Neural progenitor cell (in vitro differentiated cells): Measurements from ENCODE around the gene TEX35. TPM values are rescaled to one million over a fixed set of nuclear protein-coding genes. Genes with fewer than 3 reads are reported as not detected.
A peak's percentile ranks its signal among the peaks of the same experiment; 100 is the strongest.

Experiments
- DNase-seq: peaks from one replicate; pipeline ENCODE4 v3.0.0-alpha.2; 2016; ENCODE audit warnings: low spot score
- H2AFZ ChIP-seq: fragments of 200-600 bp; sonication (generic); replicated peaks from 2 replicates; pipeline ENCODE4 v1.6.1; 2016; ENCODE audit warnings: antibody characterized with exemption
- H3F3A ChIP-seq: fragments of 200-600 bp; sonication (generic); 2 replicates; pipeline ENCODE4 v1.6.1; 2016; ENCODE audit warnings: antibody characterized with exemption, low read depth
- H3K27ac ChIP-seq: fragments of 200-600 bp; sonication (generic); 2 replicates; pipeline ENCODE4 v1.5.1; 2016; ENCODE audit warnings: mild to moderate bottlenecking
- H3K27me3 ChIP-seq: fragments of 200-600 bp; sonication (generic); 2 replicates; pipeline ENCODE4 v1.6.1; 2016; ENCODE audit warnings: mild to moderate bottlenecking, moderate library complexity
- H3K36me3 ChIP-seq: fragments of 200-600 bp; sonication (generic); 2 replicates; pipeline ENCODE4 v1.5.1; 2016
- H3K4me1 ChIP-seq: fragments of 200-600 bp; sonication (generic); 2 replicates; pipeline ENCODE4 v1.6.1; 2016; ENCODE audit warnings: mixed run types
- H3K4me2 ChIP-seq: fragments of 200-600 bp; sonication (generic); 2 replicates; pipeline ENCODE4 v1.6.1; 2016
- H3K4me3 ChIP-seq: fragments of 200-600 bp; sonication (generic); 2 replicates; pipeline ENCODE4 v1.5.1; 2016
- H3K79me2 ChIP-seq: fragments of 200-600 bp; sonication (generic); 2 replicates; pipeline ENCODE4 v1.6.1; 2016; ENCODE audit warnings: low read depth
- H3K9ac ChIP-seq: fragments of 200-600 bp; sonication (generic); 2 replicates; pipeline ENCODE4 v1.6.1; 2016
- H3K9me3 ChIP-seq: fragments of 200-600 bp; sonication (generic); 2 replicates; pipeline ENCODE4 v1.5.1; 2016; ENCODE audit warnings: low read depth
- H4K20me1 ChIP-seq: fragments of 200-600 bp; sonication (generic); 2 replicates; pipeline ENCODE4 v1.6.1; 2016; ENCODE audit warnings: low read depth
- H3K27ac Mint-ChIP-seq: 3 replicates; pipeline ENCODE4 v1.8.0; 2021; ENCODE audit warnings: mixed read lengths
- H3K27me3 Mint-ChIP-seq: 2 replicates; pipeline ENCODE4 v1.8.0; 2022; ENCODE audit warnings: low read depth, mild to moderate bottlenecking, inconsistent platforms, moderate library complexity, mixed read lengths; ENCODE audit not compliant: insufficient read depth
- H3K36me3 Mint-ChIP-seq: 3 replicates; pipeline ENCODE4 v1.8.0; 2021; ENCODE audit warnings: mixed read lengths
- H3K4me1 Mint-ChIP-seq: 3 replicates; pipeline ENCODE4 v1.8.0; 2021; ENCODE audit warnings: mixed read lengths
- H3K4me3 Mint-ChIP-seq: 3 replicates; pipeline ENCODE4 v1.8.0; 2021; ENCODE audit warnings: mild to moderate bottlenecking, moderate library complexity, mixed read lengths
- H3K9me3 Mint-ChIP-seq: 3 replicates; pipeline ENCODE4 v1.8.0; 2020; ENCODE audit warnings: mixed read lengths
- CTCF ChIP-seq: fragments of 200-600 bp; sonication (generic); IDR thresholded peaks from 2 replicates; pipeline ENCODE4 v1.5.1; 2017; ENCODE audit warnings: antibody characterized with exemption, mild to moderate bottlenecking
- EZH2 ChIP-seq: fragments of 200-600 bp; sonication (generic); IDR thresholded peaks from 2 replicates; pipeline ENCODE4 v1.6.1; 2017; ENCODE audit warnings: antibody characterized with exemption, mild to moderate bottlenecking, moderate library complexity
- EZH2phosphoT487 ChIP-seq: fragments of 200-600 bp; sonication (generic); IDR thresholded peaks from 2 replicates; pipeline ENCODE4 v1.6.1; 2017; ENCODE audit warnings: antibody characterized with exemption
- total RNA-seq: library from RNA; depleted of rRNA; stranded (reverse); fragments of >200 nt; gene quantifications from 2 replicates; pipeline ENCODE4 v1.2.3, GENCODE V29; 2015; ENCODE audit warnings: low replicate concordance

Gene TEX35
- total RNA-seq, 1 donor from 2014 or later = not detected

GRCh38 chr1:178539291-178539690, 26.4 kb downstream of the TEX35 start:
- H3K36me3 Mint-ChIP-seq = no peaks in the 10 kb centered on the region
- peaks cover 4% of the 10 kb centered on the region for H3K27me3 Mint-ChIP-seq
- no peaks in the 10 kb centered on the region for H3K9me3 Mint-ChIP-seq
- H3K4me3 ChIP-seq = no peak overlapping the region
- peak overlapping the region; percentile 24 for H3K4me3 Mint-ChIP-seq
- H3K4me1 Mint-ChIP-seq = peaks cover 27% of the 10 kb centered on the region
- H3K4me2 ChIP-seq = no peak overlapping the region
- H3K36me3 ChIP-seq = no peaks in the 10 kb centered on the region
- H2AFZ ChIP-seq = no peak overlapping the region
- no peaks in the 10 kb centered on the region for H3K79me2 ChIP-seq
- peaks cover 17% of the 10 kb centered on the region for H3F3A ChIP-seq
- DNase-seq = no peak
- no peak overlapping the region for H3K27ac ChIP-seq
- peaks cover 5% of the 10 kb centered on the region for H3K4me1 ChIP-seq
- H3K27ac Mint-ChIP-seq = peak overlapping the region; percentile 82
- no peaks in the 10 kb centered on the region for H4K20me1 ChIP-seq
- H3K9me3 ChIP-seq = no peaks in the 10 kb centered on the region
- TF ChIP-seq EZH2phosphoT487 (no peak), EZH2 (no peak), CTCF (no peak)
- no peak overlapping the region for H3K9ac ChIP-seq
- no peaks in the 10 kb centered on the region for H3K27me3 ChIP-seq

GRCh38 chr1:178540204-178540603, 27.3 kb downstream of the TEX35 start:
- no peaks in the 10 kb centered on the region for H3K9me3 ChIP-seq
- Mint-ChIP-seq H3K36me3 (peaks cover 2% of the 10 kb centered on the region), H3K9me3 (no peaks in the 10 kb centered on the region), H3K27ac (no peak overlapping the region), H3K27me3 (peaks cover 10% of the 10 kb centered on the region), H3K4me3 (no peak overlapping the region), H3K4me1 (peaks cover 27% of the 10 kb centered on the region)
- no peak for TF ChIP-seq EZH2phosphoT487
- no peak for TF ChIP-seq EZH2
- TF ChIP-seq CTCF = no peak
- no peak overlapping the region for H3K27ac ChIP-seq
- DNase-seq = no peak
- no peaks in the 10 kb centered on the region for H3K36me3 ChIP-seq
- no peak overlapping the region for H3K4me2 ChIP-seq
- no peak overlapping the region for H3K4me3 ChIP-seq
- H2AFZ ChIP-seq = no peak overlapping the region
- H3K27me3 ChIP-seq = no peaks in the 10 kb centered on the region
- no peaks in the 10 kb centered on the region for H3K79me2 ChIP-seq
- H3F3A ChIP-seq = peaks cover 17% of the 10 kb centered on the region
- H4K20me1 ChIP-seq = no peaks in the 10 kb centered on the region
- H3K4me1 ChIP-seq = peaks cover 5% of the 10 kb centered on the region
- H3K9ac ChIP-seq = no peak overlapping the region

- Histone ChIP-seq H3K27me3 (no peaks in the 10 kb centered on the region), H3K9me3 (no peaks in the 10 kb centered on the region), H3F3A (peaks cover 17% of the 10 kb centered on the region), H4K20me1 (no peaks in the 10 kb centered on the region), H3K36me3 (no peaks in the 10 kb centered on the region), H3K79me2 (no peaks in the 10 kb centered on the region), H2AFZ (no peak overlapping the region), H3K27ac (no peak overlapping the region), H3K4me2 (no peak overlapping the region), H3K9ac (no peak overlapping the region), H3K4me3 (no peak overlapping the region), H3K4me1 (peaks cover 5% of the 10 kb centered on the region)
- H3K36me3 Mint-ChIP-seq = peaks cover 5% of the 10 kb centered on the region
- no peaks in the 10 kb centered on the region for H3K9me3 Mint-ChIP-seq
- no peak overlapping the region for H3K4me3 Mint-ChIP-seq
- H3K27me3 Mint-ChIP-seq = peaks cover 10% of the 10 kb centered on the region
- TF ChIP-seq CTCF = no peak
- no peak for TF ChIP-seq EZH2phosphoT487
- TF ChIP-seq EZH2 = no peak
- no peak overlapping the region for H3K27ac Mint-ChIP-seq
- no peak for DNase-seq
- peaks cover 30% of the 10 kb centered on the region for H3K4me1 Mint-ChIP-seq
These were observed 27.7 kb downstream of the TEX35 start for GRCh38 chr1:178540646-178541045.
